Cardiac muscle cell (in vitro differentiated cells and primary cell): ENCODE results near the gene ENTREP1. TPM values are rescaled to one million over a fixed set of nuclear protein-coding genes. Genes with fewer than 3 reads are reported as not detected.

Experiments
- DNase-seq, 2 donors: peaks; one replicate each; pipeline versions ENCODE4 v3.0.0 to v3.0.0-alpha.2; 2010 to 2017; ENCODE audit warnings: low read depth in 1 of 2, low spot score in 1 of 2
- H3K27ac ChIP-seq: fragments of 200-600 bp; sonication (generic); 2 replicates; pipeline ENCODE4 v1.5.1; 2016
- H3K27me3 ChIP-seq: fragments of 200-600 bp; sonication (generic); 2 replicates; pipeline ENCODE4 v1.6.0; 2016; ENCODE audit warnings: control low read depth
- H3K36me3 ChIP-seq: fragments of 200-600 bp; sonication (generic); 2 replicates; pipeline ENCODE4 v1.5.1; 2016; ENCODE audit warnings: control low read depth
- H3K4me1 ChIP-seq: fragments of 200-600 bp; sonication (generic); 2 replicates; pipeline ENCODE4 v1.8.1; 2017; ENCODE audit warnings: low read depth, mild to moderate bottlenecking, mixed run types
- H3K4me3 ChIP-seq: fragments of 200-600 bp; sonication (generic); 2 replicates; pipeline ENCODE4 v1.5.1; 2016; ENCODE audit warnings: mild to moderate bottlenecking
- H3K9me3 ChIP-seq: fragments of 200-600 bp; sonication (generic); 2 replicates; pipeline ENCODE4 v1.5.1; 2017; ENCODE audit warnings: low read depth, mild to moderate bottlenecking, control low read depth
- polyA plus RNA-seq: library from polyadenylated mRNA; unstranded; fragments of >200 nt; fragmentation: Nextera tagmentation; extraction: Ambion mirVana; gene quantifications from 2 replicates; pipeline ENCODE4 v1.2.1, GENCODE V29; 2016
- total RNA-seq: library from RNA; depleted of rRNA; stranded (reverse); fragments of >200 nt; gene quantifications from 2 replicates; pipeline ENCODE4 v1.2.3, GENCODE V29; 2016
- TF ChIP-seq, protein P1 (sequence below): IDR thresholded peaks from 2 replicates; pipeline ENCODE4 v1.5.1; 2012; ENCODE audit warnings: low read depth, mild to moderate bottlenecking, low read length

Gene ENTREP1
- total and polyA plus RNA-seq, 2 experiments from 2014 or later = 176 to 180 TPM

DNA sequence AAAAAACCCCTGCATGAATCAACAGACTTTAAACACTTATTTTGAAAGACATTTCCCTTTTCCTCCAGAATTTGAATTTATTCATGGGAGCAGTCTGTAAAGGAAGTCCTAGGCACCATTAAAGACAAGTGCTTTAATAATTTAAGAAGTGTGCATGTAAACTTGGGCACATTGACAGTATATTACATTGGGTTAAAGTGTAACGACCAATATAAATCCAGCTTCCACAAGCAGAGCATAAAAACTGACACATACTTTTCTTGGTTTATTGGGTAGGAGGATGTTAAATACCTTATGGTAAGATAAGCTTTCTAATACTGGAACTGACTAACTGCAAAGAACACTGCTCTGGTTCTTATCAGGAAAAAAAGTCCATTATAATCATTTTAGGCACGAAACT, 1.2 kb upstream of the ENTREP1 start:
- Histone ChIP-seq H3K36me3 (peaks cover 2% of the 10 kb centered on the region), H3K9me3 (no peaks in the 10 kb centered on the region), H3K4me1 (peaks cover 31% of the 10 kb centered on the region), H3K27ac (peak overlapping the region; percentile 97), H3K4me3 (peak overlapping the region; percentile 84), H3K27me3 (no peaks in the 10 kb centered on the region)
- DNase-seq = no peak
- TF ChIP-seq, protein P1, sequence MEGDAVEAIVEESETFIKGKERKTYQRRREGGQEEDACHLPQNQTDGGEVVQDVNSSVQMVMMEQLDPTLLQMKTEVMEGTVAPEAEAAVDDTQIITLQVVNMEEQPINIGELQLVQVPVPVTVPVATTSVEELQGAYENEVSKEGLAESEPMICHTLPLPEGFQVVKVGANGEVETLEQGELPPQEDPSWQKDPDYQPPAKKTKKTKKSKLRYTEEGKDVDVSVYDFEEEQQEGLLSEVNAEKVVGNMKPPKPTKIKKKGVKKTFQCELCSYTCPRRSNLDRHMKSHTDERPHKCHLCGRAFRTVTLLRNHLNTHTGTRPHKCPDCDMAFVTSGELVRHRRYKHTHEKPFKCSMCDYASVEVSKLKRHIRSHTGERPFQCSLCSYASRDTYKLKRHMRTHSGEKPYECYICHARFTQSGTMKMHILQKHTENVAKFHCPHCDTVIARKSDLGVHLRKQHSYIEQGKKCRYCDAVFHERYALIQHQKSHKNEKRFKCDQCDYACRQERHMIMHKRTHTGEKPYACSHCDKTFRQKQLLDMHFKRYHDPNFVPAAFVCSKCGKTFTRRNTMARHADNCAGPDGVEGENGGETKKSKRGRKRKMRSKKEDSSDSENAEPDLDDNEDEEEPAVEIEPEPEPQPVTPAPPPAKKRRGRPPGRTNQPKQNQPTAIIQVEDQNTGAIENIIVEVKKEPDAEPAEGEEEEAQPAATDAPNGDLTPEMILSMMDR = no peak

- Histone ChIP-seq H3K4me1 (peaks cover 34% of the 10 kb centered on the region), H3K27me3 (no peaks in the 10 kb centered on the region), H3K36me3 (peaks cover 8% of the 10 kb centered on the region), H3K4me3 (peak overlapping the region; percentile 84), H3K27ac (peak overlapping the region; percentile 97), H3K9me3 (no peaks in the 10 kb centered on the region)
- TF ChIP-seq, protein P1 = no peak
- peak in 1 of 2 donors; percentile 47 for DNase-seq
Observed at GRCh38 chr9:69325409-69326212, 596 bp downstream of the ENTREP1 start.

DNA sequence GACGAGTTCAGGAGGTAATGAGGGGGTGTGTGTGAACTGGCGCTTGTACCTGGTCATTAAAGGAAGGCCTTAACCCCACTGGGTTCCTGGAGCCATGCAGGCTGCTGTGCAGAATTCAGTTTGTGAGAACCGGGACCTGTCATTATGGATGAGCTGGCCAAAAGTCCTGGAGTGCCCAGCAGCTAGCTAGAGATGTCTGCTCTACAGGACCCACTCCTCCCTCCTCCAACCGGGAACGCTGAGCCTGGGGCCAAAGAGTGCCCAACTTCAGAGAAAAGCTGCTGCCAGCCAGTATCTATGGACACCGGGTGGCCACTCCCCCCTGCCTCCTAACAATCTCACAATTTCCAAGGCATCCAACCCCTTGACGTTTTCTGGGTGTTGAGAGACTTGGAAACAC, 1.2 kb downstream of the ENTREP1 start:
- peak in 1 of 2 donors; percentile 68 for DNase-seq
- H3K4me3 ChIP-seq = peak overlapping the region; percentile 84

GRCh38 chr9:69330580-69330979, 5.6 kb downstream of the ENTREP1 start:
- no peak for DNase-seq
- Histone ChIP-seq H3K9me3 (no peaks in the 10 kb centered on the region), H3K36me3 (peaks cover 28% of the 10 kb centered on the region), H3K27ac (no peak overlapping the region), H3K4me1 (peaks cover 39% of the 10 kb centered on the region), H3K27me3 (no peaks in the 10 kb centered on the region), H3K4me3 (no peak overlapping the region)
- TF ChIP-seq, protein P1 = no peak

More for the DNA sequence above, 1.2 kb downstream of the ENTREP1 start:
- peaks cover 14% of the 10 kb centered on the region for H3K36me3 ChIP-seq
- H3K27me3 ChIP-seq = no peaks in the 10 kb centered on the region
- peaks cover 37% of the 10 kb centered on the region for H3K4me1 ChIP-seq
- TF ChIP-seq, protein P1 = no peak
- H3K9me3 ChIP-seq = no peaks in the 10 kb centered on the region
- H3K27ac ChIP-seq = peak overlapping the region; percentile 73

DNA sequence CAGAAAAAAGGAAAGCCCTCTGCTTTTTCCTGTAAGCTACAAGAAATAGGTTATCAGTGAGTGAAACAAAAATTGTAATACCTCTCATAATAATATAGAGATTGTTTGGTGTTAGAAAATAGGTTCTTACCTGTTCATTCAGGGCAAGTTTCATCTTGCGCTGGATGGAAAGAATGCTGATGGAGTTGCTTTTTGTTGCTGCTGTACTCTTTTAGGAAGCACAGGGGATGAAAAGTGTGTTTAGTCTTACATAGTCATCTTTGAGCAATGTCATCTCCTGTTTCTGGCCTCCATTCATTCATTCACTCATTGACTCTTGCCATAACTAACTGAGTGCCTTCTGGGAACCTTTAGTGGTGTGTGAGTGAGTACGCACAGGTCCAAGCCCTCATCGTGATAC, 6.4 kb downstream of the ENTREP1 start:
- H3K27me3 ChIP-seq = no peaks in the 10 kb centered on the region
- H3K9me3 ChIP-seq = no peaks in the 10 kb centered on the region
- no peak overlapping the region for H3K4me3 ChIP-seq
- peak overlapping the region; percentile 42 for H3K27ac ChIP-seq
- peaks cover 39% of the 10 kb centered on the region for H3K4me1 ChIP-seq
- peaks cover 33% of the 10 kb centered on the region for H3K36me3 ChIP-seq
- DNase-seq = no peak
- TF ChIP-seq, protein P1 = no peak
